Measurements from ENCODE around the gene STX1B. TPM values are rescaled to one million over a fixed set of nuclear protein-coding genes. Genes with fewer than 3 reads are reported as not detected.
"Not testable (repeated sequence)": the region's sequence is repeated elsewhere in the genome, so short reads cannot be mapped to it uniquely, and the experiment has no call there.

Gene STX1B
- total and polyA plus RNA-seq, 9 donors: 0.66 to 2.9 (median 1.6) TPM

GRCh38 chr16:31017756-31018155 is 7.3 kb upstream of the STX1B start:
- H3K27ac ChIP-seq (ENCODE audit: low read length); H3K36me3 ChIP-seq (ENCODE audit: control insufficient read depth, insufficient read depth, low read length); H3K4me1 ChIP-seq (ENCODE audit: control insufficient read depth, insufficient read depth, low read length); H3K27me3 ChIP-seq (ENCODE audit: control insufficient read depth, insufficient read depth, low read length); H3K9me3 ChIP-seq (replicated peaks; ENCODE audit: control insufficient read depth, low read depth, low read length); DNase-seq; H3K4me3 ChIP-seq (ENCODE audit: low read length): not testable (repeated sequence)
- 82% methylated on average over 3 of the region's 10 CpGs for WGBS (ENCODE audit: insufficient coverage)

- Histone ChIP-seq H3K36me3 (ENCODE audit: control insufficient read depth, insufficient read depth, low read length) (no peaks in the 10 kb centered on the region), H3K4me1 (ENCODE audit: control insufficient read depth, insufficient read depth, low read length) (peaks cover 2% of the 10 kb centered on the region), H3K27ac (ENCODE audit: low read length) (no peak overlapping the region), H3K9me3 (replicated peaks; ENCODE audit: control insufficient read depth, low read depth, low read length) (no peaks in the 10 kb centered on the region), H3K4me3 (ENCODE audit: low read length) (no peak overlapping the region), H3K27me3 (ENCODE audit: control insufficient read depth, insufficient read depth, low read length) (peaks cover 14% of the 10 kb centered on the region)
- no peak for DNase-seq
- 71% methylated on average over 6 of the region's 6 CpGs for WGBS (ENCODE audit: insufficient coverage)
Observed at GRCh38 chr16:31016018-31016417, 5.6 kb upstream of the STX1B start.

GRCh38 chr16:31013292-31013691 is 2.9 kb upstream of the STX1B start:
- H3K4me3 ChIP-seq (ENCODE audit: low read length); H3K9me3 ChIP-seq (replicated peaks; ENCODE audit: control insufficient read depth, low read depth, low read length): not testable (repeated sequence)
- H3K27me3 ChIP-seq (ENCODE audit: control insufficient read depth, insufficient read depth, low read length): peaks cover 28% of the 10 kb centered on the region

GRCh38 chr16:31011815-31012214 is 1.4 kb upstream of the STX1B start:
- DNase-seq; H3K27ac ChIP-seq (ENCODE audit: low read length); H3K36me3 ChIP-seq (ENCODE audit: control insufficient read depth, insufficient read depth, low read length); H3K4me3 ChIP-seq (ENCODE audit: low read length); H3K9me3 ChIP-seq (replicated peaks; ENCODE audit: control insufficient read depth, low read depth, low read length): not testable (repeated sequence)
- Histone ChIP-seq H3K27me3 (ENCODE audit: control insufficient read depth, insufficient read depth, low read length) (peaks cover 37% of the 10 kb centered on the region), H3K4me1 (ENCODE audit: control insufficient read depth, insufficient read depth, low read length) (peaks cover 12% of the 10 kb centered on the region)
- whole genome bisulfite sequencing (ENCODE audit: insufficient coverage): 92% methylated on average over 7 of the region's 7 CpGs

More at GRCh38 chr16:31013292-31013691, 2.9 kb upstream of the STX1B start:
- not testable (repeated sequence) for DNase-seq; H3K36me3 ChIP-seq (ENCODE audit: control insufficient read depth, insufficient read depth, low read length); H3K27ac ChIP-seq (ENCODE audit: low read length)
- peaks cover 12% of the 10 kb centered on the region for H3K4me1 ChIP-seq (ENCODE audit: control insufficient read depth, insufficient read depth, low read length)

- Histone ChIP-seq H3K9me3 (replicated peaks; ENCODE audit: control insufficient read depth, low read depth, low read length) (no peaks in the 10 kb centered on the region), H3K36me3 (ENCODE audit: control insufficient read depth, insufficient read depth, low read length) (no peaks in the 10 kb centered on the region), H3K4me3 (ENCODE audit: low read length) (peak overlapping the region; percentile 25), H3K4me1 (ENCODE audit: control insufficient read depth, insufficient read depth, low read length) (peaks cover 12% of the 10 kb centered on the region), H3K27ac (ENCODE audit: low read length) (no peak overlapping the region), H3K27me3 (ENCODE audit: control insufficient read depth, insufficient read depth, low read length) (peaks cover 39% of the 10 kb centered on the region)
- no peak for DNase-seq
- 4% methylated on average over 29 of the region's 36 CpGs for WGBS (ENCODE audit: insufficient coverage)
Observed at GRCh38 chr16:31009894-31010584, 399 bp downstream of the STX1B start.

GRCh38 chr16:31009120-31009519 is 1.3 kb downstream of the STX1B start:
- H3K27me3 ChIP-seq (ENCODE audit: control insufficient read depth, insufficient read depth, low read length): peaks cover 39% of the 10 kb centered on the region
- WGBS (ENCODE audit: insufficient coverage): 77% methylated on average over 6 of the region's 7 CpGs
- peaks cover 12% of the 10 kb centered on the region for H3K4me1 ChIP-seq (ENCODE audit: control insufficient read depth, insufficient read depth, low read length)
- DNase-seq: no peak
- H3K4me3 ChIP-seq (ENCODE audit: low read length): no peak overlapping the region
- no peaks in the 10 kb centered on the region for H3K9me3 ChIP-seq (replicated peaks; ENCODE audit: control insufficient read depth, low read depth, low read length)
- H3K36me3 ChIP-seq (ENCODE audit: control insufficient read depth, insufficient read depth, low read length): no peaks in the 10 kb centered on the region
- no peak overlapping the region for H3K27ac ChIP-seq (ENCODE audit: low read length)

GRCh38 chr16:31008551-31008950 is 1.9 kb downstream of the STX1B start:
- 83% methylated on average over 1 of the region's 5 CpGs for WGBS (ENCODE audit: insufficient coverage)
- H3K27ac ChIP-seq (ENCODE audit: low read length): no peak overlapping the region

GRCh38 chr16:31008149-31008548 is 2.3 kb downstream of the STX1B start:
- Histone ChIP-seq H3K4me1 (ENCODE audit: control insufficient read depth, insufficient read depth, low read length) (peaks cover 19% of the 10 kb centered on the region), H3K27me3 (ENCODE audit: control insufficient read depth, insufficient read depth, low read length) (peaks cover 37% of the 10 kb centered on the region), H3K9me3 (replicated peaks; ENCODE audit: control insufficient read depth, low read depth, low read length) (no peaks in the 10 kb centered on the region), H3K36me3 (ENCODE audit: control insufficient read depth, insufficient read depth, low read length) (no peaks in the 10 kb centered on the region), H3K27ac (ENCODE audit: low read length) (no peak overlapping the region), H3K4me3 (ENCODE audit: low read length) (no peak overlapping the region)
- WGBS (ENCODE audit: insufficient coverage): 47% methylated on average over 6 of the region's 6 CpGs
- DNase-seq: no peak

More at GRCh38 chr16:31008551-31008950, 1.9 kb downstream of the STX1B start:
- no peaks in the 10 kb centered on the region for H3K9me3 ChIP-seq (replicated peaks; ENCODE audit: control insufficient read depth, low read depth, low read length)
- H3K4me1 ChIP-seq (ENCODE audit: control insufficient read depth, insufficient read depth, low read length): peaks cover 15% of the 10 kb centered on the region
- peaks cover 38% of the 10 kb centered on the region for H3K27me3 ChIP-seq (ENCODE audit: control insufficient read depth, insufficient read depth, low read length)
- DNase-seq: no peak
- H3K36me3 ChIP-seq (ENCODE audit: control insufficient read depth, insufficient read depth, low read length): no peaks in the 10 kb centered on the region
- no peak overlapping the region for H3K4me3 ChIP-seq (ENCODE audit: low read length)

- no peaks in the 10 kb centered on the region for H3K36me3 ChIP-seq (ENCODE audit: control insufficient read depth, insufficient read depth, low read length)
- H3K27me3 ChIP-seq (ENCODE audit: control insufficient read depth, insufficient read depth, low read length): peaks cover 38% of the 10 kb centered on the region
Observed at GRCh38 chr16:31007684-31008083, 2.8 kb downstream of the STX1B start.

GRCh38 chr16:31006589-31006988 is 3.8 kb downstream of the STX1B start:
- Histone ChIP-seq H3K27me3 (ENCODE audit: control insufficient read depth, insufficient read depth, low read length) (peaks cover 34% of the 10 kb centered on the region), H3K9me3 (replicated peaks; ENCODE audit: control insufficient read depth, low read depth, low read length) (no peaks in the 10 kb centered on the region), H3K4me3 (ENCODE audit: low read length) (no peak overlapping the region), H3K27ac (ENCODE audit: low read length) (no peak overlapping the region), H3K36me3 (ENCODE audit: control insufficient read depth, insufficient read depth, low read length) (no peaks in the 10 kb centered on the region), H3K4me1 (ENCODE audit: control insufficient read depth, insufficient read depth, low read length) (peaks cover 30% of the 10 kb centered on the region)
- 92% methylated on average over 2 of the region's 8 CpGs for WGBS (ENCODE audit: insufficient coverage)
- no peak for DNase-seq

More at GRCh38 chr16:31007684-31008083, 2.8 kb downstream of the STX1B start:
- 61% methylated on average over 3 of the region's 6 CpGs for WGBS (ENCODE audit: insufficient coverage)
- H3K4me3 ChIP-seq (ENCODE audit: low read length): no peak overlapping the region
- no peak overlapping the region for H3K27ac ChIP-seq (ENCODE audit: low read length)
- no peak for DNase-seq
- H3K4me1 ChIP-seq (ENCODE audit: control insufficient read depth, insufficient read depth, low read length): peaks cover 24% of the 10 kb centered on the region
- no peaks in the 10 kb centered on the region for H3K9me3 ChIP-seq (replicated peaks; ENCODE audit: control insufficient read depth, low read depth, low read length)

GRCh38 chr16:31006086-31006385 is 4.4 kb downstream of the STX1B start:
- peaks cover 28% of the 10 kb centered on the region for H3K4me1 ChIP-seq (ENCODE audit: control insufficient read depth, insufficient read depth, low read length)
- no peaks in the 10 kb centered on the region for H3K9me3 ChIP-seq (replicated peaks; ENCODE audit: control insufficient read depth, low read depth, low read length)
- H3K36me3 ChIP-seq (ENCODE audit: control insufficient read depth, insufficient read depth, low read length): no peaks in the 10 kb centered on the region
- H3K4me3 ChIP-seq (ENCODE audit: low read length): no peak overlapping the region
- 23% methylated on average over 4 of the region's 7 CpGs for WGBS (ENCODE audit: insufficient coverage)
- no peak overlapping the region for H3K27ac ChIP-seq (ENCODE audit: low read length)
- peaks cover 28% of the 10 kb centered on the region for H3K27me3 ChIP-seq (ENCODE audit: control insufficient read depth, insufficient read depth, low read length)
- DNase-seq: no peak

Measured in muscle of leg (tissue), 11 donors.